Stimulated activated CD4-positive, alpha-beta T cell treated with anti-CD3 and anti-CD28 coated beads, Interleukin-4, amount 100 ng/mL, for 1 hour (primary cell): Measurements from ENCODE around the gene RAI2.

ENCODE experiments used
- DNase-seq: peaks from one replicate; pipeline ENCODE4 v3.0.0-alpha.2; 2020

RAI2 gene

DNA sequence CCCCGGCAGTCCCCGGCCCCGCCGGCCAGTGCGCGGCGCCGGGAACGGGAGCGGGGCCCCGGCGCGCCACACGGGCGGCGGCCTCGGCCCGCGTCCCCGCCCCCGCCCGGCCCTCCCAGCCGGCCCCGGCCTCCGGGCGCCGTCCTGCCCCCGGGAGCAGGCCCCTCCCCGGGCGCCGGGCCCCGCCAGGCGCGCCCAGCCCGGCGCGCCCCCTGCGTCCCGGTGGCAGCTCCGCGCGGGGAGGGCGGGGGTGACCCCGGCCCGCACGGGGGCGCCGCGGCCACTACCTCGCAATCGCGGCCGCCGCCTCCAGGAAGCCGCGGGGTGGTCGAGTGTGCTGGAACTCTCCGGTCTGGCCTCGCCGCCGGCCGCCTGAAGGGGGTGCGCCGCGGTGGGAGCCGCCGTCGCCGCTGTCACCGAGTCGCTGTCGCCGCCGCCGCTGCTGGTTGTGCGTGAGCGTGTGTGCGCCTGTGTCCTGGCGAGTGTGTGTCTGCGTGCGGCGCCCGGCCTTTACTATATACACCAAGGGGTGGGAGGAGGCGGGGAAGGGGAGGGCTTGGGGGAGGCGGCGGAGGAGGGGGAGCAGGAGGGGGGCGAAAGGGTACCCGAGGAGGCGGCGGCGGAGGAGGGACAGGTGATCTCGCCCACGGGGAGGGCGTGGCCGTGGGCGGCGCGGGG is at the start of gene RAI2:
RAI2 (minus strand) TSS at position 488 of the 678 bp plus-strand sequence. CDS start 59,288 bp downstream, outside the sequence.
- peak; percentile 11 for DNase-seq

DNA sequence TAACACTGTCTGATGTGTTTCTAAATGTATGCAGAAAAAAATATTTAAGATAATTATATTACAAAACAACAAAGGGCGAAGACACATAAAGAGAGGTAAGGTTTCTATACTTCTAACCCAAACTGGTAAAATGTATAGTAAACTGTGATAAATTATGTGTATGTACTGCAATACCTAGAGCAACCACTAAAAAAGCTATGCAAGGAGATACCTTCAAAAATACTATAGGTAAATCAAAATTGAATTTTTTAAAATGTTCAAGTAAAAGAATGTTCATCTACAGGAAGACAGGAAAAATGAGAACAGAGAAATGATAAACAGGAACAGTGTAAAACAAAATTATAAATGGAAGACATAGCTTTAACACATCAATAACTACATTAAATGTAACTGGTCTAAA is 27.3 kb upstream of the RAI2 start:
- no peak for DNase-seq

DNA sequence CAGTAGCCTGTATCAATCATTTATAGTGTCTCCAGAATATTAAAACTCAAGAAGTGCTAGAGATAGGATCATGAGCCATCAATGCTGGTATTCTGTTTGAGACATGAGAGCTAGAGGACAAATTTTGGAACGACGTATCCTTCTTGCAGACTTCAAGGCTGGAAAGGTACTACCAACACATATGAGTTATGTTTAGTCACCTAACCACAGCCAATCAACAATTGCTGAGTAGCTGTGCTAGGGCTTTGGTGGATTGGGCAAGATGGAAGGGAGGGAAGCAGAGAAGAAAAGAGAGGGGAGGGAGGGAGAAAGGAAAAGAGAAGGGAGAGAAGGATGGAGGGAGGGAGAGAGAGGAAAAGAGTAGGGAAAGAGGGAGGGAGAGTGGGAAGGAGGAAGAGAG is 21.6 kb upstream of the RAI2 start:
- DNase-seq: no peak

DNA sequence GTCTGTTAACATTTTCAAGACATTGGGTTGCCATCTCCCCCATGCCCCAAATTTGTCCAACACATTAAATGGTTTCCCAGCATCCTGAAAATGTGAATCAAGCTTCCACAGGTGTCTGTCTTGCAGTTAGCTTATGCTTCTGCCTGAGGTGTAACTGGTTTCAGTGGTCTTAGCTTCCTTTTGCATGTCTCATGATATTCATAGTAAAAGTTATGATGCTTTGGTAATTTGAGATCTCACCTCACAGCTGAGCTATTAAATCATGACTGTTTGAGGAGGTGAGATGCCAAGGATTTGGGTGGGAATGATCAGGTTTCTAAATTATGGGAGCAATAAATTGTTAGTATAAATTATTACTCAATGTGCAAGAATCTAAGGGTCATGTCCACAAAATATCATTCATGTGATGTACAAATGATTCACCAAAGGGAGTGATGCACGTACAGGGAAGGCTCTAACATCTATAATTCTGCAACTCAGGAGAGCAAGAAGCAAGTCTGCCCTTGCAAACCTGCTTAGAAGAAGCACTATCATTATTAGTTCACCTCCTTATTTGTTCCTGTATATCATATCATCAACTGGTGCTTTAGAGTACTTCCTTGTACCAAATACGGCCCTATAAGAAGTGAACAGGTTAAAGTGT is 17.1 kb upstream of the RAI2 start:
- no peak for DNase-seq

DNA sequence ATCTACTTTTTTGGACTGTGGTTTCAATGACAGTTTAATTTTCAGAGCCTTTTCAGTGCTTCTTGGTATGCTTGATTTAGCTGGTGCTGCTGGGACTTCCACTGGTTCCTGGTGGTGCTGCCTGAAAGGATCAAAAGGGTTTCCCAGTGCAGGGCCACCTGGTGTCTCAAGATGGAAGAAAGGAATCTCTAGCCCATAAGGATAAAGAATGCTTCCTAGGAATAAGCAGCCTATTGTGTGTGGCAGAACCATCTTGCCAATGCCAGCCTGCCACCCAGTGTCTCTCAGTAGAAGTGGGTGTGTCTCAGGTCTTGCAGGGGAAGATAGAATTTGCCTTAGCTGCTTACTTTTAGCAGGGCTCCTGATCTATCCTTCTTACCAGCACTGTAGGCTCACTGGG is 15.0 kb upstream of the RAI2 start:
- DNase-seq: no peak

DNA sequence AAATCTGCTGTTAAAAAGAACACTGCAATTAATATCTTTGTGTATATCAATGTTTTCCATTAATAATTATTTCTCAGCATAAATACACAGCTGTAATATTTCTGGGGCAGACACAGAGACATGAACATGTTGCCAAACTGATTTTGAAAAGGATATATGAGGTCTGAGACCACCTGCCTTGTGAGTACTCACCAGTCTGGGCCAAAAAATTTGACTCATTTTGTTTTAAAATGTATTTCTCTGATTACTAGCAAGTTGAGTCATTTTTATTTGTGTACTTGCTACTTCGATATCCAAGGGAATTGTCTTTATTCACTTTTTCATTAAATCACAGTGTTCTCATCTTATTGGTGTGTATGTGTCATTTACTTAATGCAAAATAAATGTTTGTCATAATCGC is 8.5 kb upstream of the RAI2 start:
- DNase-seq: no peak

DNA sequence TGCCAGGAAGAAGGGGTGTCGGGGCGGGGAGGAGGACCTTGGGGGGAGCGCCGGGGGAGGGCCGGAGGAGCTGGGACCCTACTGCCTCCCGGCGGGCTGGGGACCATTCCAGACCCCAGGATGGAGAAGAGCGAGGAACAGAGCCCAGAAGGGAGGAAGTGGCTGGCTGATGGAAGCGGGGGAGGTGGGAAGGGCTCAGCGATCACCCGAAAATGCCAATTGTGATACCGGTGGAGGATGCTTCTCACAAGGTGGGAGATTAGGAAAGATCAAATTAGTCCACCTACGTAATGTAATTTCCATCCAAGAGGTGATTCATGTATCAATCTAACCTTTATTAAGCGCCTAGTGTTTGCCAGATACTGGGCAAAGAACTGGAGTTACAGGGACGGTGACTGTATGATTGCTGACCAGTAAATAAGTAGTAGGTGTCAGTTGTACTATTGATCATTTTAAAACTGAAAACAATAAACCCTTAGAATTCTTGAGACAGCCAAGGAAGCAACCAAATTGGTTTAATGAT is 452 bp upstream of the RAI2 start:
- no peak for DNase-seq

DNA sequence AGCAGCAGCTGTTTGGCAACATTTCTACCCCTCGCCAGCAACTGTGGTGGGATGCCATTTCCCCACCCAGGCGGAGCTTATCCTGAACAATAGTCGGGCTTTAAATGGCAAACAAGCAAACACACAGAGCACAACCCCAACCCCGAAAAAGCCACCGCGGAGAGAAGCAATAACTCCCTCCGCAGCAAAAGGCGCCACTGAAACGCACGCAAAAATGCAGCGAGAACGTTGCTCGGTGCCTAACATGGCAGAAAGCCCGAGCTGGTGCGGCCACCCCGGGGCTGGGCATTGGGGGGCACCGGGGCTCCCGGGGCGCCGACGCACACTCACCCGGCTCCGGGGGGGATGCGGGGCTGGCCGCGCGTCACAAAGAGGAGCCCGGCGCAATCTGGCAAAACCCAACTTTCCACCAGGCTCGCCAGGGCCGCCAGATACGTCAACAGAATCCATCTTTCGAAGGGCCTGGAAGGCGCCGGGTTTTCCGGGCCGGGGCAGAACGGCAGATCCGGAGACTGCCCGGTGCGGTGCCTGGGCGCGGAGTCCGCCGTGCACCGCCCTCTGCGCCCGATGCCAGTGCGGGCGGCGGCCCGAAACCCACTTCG is 818 bp downstream of the RAI2 start:
- DNase-seq: no peak

DNA sequence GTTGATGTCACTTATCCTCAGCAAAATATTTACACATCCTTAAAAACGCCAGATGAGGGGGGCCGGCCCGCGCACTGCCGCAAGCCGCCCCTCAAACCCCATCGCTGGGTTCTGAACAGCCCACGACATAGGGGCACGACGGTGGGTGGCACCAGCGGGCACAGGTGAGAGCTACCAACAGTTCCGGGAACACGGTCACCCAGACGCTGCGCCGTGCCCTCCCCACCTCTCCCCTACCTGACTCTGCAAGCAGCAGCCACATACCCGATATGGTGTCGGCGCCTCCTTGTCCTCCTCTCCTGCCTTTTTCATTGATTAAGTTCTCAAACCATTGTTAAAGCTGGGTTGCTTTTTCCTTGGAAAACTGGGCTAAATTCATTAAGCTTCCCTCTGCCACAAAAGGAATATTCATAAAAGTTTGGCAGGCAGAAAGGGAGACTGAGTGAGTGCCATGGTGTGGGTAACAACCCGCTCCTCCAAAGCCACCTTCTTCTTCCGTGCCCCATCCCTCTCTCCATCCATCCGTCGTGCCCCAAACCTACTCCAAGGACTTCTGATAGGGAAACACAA is 1.4 kb downstream of the RAI2 start:
- peak; percentile 26 for DNase-seq

DNA sequence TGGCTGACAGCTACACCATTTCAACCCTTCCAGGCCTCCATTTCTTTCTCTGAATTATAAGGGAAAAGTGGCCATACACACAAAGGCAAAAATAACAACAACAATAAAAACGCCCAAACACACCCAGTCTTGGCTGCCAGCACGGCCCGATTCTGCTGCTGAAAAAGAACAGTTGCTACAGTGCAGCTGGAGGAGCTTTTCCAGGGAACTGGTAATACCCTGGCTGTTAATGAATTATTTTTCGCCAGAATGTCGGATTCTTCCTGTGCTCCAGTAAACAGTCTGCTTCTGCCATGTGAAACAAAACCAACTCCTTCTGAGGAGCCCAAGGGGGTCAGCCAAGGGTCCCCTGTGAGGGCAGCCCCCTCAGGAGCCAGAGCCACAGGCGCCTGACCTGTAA is 6.6 kb downstream of the RAI2 start:
- DNase-seq: no peak

DNA sequence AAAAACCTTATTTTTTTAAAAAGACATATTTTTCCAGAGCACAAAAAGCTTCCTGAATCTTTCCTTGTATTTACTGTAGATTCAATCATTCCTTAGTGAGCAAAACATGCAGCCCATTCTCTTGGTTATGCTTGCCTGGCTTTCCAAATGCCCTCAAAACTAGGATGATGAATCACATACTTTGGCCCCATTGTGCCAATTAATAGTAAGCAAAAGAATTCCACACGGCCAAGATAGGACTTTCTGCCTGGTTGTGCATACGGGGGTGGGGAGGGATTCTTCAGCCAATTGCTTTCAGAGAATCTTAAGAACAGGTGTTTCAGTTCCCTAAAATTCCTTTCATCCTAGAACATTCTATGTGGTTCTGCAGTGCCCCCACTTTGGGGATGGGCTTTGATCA is 7.0 kb downstream of the RAI2 start:
- DNase-seq: no peak

DNA sequence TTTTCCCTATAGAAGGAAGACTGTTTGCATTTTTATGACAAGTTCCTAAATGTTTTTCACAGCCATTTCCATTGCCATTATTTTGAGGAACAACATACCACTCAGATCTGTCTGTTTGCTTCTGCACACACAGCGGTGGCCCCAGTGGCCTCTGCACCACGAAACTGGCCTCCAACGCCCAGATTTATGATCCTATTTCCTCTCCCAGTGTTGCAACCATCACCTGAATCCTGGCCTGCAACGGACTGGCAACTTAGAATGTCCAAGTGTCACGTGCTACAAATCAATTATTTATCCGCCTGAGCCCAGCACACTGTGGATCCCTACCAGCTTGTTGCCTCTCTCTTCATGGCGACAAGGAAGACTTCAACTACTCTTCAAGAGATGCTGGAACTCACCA is 9.2 kb downstream of the RAI2 start:
- no peak for DNase-seq

DNA sequence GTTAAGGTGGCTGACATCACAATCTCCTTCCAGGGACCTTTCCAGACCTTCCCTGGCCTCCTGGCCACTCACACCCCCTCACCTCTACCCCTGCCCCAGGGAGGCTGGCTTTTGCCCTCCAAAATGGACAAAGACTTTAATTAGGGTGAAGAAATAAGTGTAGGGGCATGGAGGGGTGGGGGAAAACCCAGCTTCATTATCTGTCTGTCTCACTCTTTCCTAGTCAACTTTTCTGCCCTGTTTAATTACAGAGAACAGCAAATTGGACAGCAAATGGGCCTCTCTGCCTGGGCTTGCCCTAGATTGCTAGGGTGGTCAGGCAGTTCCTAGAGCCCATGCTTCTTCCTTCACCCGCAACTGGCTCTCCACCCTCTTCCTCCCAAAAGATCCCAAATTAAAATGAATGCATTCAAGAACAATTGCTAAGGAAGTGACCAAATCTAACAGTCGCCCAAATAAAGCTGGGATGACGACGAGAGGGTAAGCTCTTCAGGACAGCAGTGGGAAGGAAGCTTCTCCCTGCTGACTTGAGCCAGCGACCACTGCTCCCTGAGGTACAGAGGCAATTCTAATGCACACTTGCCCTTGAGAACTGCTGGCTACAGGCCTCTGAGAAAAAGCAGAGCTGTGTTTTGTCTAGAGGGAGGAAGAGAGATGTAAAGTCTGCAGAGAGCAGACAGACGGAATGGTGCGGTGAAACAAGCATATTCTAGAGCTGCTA is 12.4 kb downstream of the RAI2 start:
- no peak for DNase-seq

DNA sequence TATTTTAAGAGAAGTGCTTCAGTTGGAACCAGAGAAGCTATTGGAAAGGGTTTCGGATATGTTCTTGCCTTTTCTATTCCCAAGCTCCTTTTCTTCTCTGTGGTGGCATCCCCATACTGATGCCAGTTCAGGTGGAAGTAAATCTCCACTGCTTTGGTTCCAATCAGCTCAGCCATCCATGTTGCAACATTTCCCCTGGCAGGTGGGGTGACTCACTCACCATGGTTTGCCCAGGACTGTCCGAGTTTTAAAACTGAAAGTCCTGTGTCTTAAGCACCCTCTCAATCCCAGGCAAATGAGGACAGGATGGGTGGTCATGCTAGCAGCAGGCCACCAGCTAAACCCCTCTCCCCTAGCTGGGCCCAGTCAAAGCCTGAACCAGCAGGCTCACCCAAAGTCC is 15.1 kb downstream of the RAI2 start:
- DNase-seq: no peak

DNA sequence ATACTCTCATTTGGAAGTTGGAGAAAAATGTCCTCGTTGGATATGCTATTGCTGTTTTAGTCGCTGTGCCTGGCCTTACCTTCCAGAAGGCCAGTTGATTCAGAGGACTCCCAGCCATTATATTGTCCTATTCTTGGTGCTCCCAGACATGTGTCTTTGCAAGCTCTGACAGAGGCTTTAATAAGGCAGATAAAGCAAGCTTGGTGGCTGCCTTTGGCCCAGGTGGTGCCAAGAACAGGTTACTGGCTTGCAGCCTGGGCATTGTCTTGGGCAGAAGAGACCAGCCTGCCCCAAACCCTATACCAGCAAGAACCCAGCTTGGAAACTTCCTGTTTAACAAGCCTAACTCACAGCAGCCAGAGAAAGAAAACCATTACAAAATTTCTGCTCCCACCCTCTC is 16.9 kb downstream of the RAI2 start:
- no peak for DNase-seq

DNA sequence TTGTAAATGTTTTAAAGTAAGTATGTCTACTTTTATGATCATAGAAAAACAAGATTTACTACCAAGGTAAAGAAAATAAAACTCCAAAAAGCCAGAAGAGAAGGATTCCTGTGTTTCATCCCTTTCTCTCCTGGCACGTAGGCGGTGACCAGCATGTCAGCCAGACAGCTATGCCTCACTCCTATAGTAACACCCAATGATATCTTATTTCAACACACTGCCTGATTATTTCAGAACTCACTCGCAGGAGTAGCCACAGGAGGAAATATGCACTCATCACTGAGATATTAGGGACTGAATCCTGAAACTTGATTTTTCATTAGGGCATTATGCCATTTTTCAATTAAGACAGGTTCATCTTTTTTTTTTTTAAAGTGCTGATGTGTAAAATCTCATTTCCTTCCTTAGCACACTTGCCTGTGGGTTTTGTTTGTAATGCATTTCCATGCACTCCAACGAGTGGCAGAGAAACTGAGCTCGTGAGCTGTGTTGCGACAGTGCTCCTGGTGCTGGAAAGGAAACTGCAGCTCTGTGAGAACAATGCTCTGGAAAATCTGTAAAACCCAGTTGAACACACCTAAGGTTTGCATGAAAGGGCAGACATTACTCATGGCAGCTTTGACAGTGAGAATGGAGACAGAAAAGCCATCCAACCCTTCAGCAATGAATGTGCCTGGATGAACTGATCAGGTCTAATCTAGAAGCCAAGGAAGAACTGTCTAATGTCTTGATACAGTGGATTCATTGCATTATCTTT is 18.2 kb downstream of the RAI2 start:
- DNase-seq: no peak

DNA sequence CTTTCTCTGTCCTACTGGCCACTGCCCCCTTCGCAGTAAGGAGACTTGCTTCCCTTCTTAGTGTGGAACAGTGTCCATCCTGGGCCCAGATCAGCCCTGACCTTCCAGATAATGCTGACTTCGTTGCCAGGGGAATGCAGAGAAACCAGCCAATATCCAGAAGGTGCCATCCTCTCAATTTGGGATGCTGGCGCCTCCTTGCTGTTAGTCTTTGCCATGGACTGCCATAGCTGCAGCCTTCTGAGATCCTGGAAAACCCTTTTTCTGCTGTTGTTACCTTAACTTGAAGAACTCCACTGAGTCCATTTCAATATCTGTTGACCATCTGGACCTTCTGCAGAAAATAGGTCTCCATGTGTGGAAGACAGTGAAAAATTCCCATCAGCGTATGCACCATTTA is 21.8 kb downstream of the RAI2 start:
- DNase-seq: no peak

DNA sequence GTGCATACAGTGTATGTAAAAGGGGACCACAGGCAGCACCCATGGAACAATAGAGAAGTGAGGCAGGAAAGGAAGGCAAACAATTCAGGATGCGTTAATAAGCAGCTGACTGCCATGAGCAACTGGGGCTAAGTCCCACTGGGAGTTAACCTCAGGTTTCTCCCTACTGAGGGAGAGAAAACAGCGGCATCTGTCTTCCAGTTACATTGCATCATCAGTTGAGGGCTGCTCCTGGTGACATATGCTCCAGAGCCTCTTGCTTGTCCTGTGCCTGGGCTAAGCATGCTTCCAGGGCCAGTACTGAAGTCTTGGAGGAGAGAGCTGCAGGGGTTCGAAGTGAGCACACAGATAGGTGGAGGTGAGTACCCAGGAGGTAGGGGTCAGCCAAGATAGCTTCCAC is 24.3 kb downstream of the RAI2 start:
- DNase-seq: no peak

DNA sequence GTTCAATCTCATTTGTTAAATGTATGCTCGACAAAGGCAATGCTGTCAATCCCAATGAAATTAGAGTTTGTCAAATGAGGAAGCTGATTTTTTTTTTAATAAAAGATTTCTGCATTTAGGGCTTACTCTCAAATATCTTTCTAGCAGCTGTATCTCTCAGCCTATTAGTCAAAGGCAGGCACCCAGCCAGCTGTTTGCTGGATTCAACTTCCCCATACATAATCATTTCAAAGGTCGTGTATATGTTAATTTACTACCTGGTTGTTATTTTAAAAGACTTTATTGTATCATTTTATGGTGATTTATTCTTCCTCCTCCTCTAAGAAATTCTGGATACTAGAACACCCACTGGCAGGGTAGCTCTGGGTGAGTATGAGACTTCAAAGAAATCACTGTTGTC is 27.1 kb downstream of the RAI2 start:
- DNase-seq: no peak

DNA sequence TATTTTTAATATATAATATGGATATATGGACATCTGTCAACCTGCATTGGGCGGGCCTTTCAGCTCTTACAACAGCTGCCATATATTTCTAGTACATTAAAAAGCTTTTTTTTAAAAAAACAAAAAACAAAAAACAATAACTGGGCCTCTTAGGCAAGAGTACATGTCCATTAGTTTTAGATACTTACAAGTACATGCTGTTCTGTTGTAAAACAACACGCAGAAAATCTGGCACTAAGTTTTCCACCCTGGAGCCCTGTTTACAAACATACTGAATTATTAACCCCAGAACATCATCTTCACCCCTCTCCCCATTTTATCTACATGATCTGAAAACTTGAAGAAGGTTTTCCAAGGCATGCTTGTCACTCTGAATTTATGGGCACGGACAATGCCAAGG is 29.8 kb downstream of the RAI2 start:
- no peak for DNase-seq

DNA sequence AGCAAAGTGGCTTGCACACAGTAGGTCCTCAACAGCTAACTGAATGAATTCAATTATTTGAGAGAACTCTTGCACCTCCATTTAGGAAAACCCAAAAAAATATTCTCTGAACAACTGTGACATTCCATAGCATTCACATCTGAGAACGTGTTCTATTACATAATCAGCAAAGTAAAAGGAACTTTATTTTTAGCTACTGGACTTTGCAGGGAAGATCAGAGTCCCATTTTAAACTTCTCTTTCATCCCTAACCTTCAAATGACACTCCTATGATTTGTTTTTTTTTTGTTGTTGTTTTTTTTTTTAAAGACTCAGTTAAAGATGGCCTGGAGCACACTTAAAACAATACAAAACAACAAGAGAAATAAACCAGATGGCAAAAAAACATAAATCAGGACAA is 30.9 kb downstream of the RAI2 start:
- DNase-seq: no peak

DNA sequence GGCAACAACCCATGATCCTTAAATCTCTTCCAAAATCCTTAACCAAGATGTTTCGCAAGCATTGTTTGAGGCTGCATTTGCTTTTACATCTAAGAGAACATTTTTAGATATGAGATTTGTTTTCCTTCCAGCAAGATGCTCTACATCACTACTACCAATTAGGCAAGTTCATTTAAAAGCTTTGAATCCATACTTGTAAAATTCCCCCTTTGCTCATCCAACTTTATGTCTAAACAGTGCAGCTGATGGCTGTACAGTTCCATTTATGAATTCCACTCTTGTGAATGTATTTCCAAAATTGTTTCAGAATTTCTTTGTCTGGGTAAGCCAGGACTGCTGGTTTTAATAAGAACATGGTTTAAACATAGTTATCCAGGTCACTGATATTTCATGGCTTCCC is 31.5 kb downstream of the RAI2 start:
- DNase-seq: no peak

DNA sequence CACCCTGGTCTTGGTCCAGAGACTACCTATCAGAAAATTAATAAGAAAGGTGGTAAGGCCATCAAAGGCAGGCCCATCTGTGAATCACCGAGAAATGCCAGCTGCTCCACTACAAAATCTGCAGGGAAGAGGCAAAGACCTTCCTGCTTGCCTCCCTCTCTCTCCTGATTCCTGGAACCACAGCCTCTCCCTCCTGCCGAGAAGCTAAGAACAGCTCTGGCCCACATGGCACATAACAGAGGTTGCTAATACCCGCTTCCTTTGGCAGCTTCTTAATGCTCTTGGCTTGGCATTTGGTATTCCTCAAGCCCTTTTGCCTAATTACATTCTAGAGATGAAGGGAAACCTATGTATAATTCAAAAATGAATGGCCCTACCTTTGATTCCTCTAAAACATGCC is 32.9 kb downstream of the RAI2 start:
- no peak for DNase-seq
